HepG2 (cell line): Measurements from ENCODE around the gene CTU1. TPM values are rescaled to one million over a fixed set of nuclear protein-coding genes. Genes with fewer than 3 reads are reported as not detected.
A peak's percentile ranks its signal among the peaks of the same experiment; 100 is the strongest.

ENCODE experiments used
- BRD4 ChIP-seq: sonication (generic); formaldehyde crosslinking; IDR thresholded peaks from 2 replicates; pipeline ENCODE4 v1.4.0; 2020; ENCODE audit warnings: missing genetic modification reagents
- CCDC6 ChIP-seq: sonication (generic); formaldehyde crosslinking; IDR thresholded peaks from 2 replicates; pipeline ENCODE4 v1.8.1; 2022; ENCODE audit warnings: mild to moderate bottlenecking, missing genetic modification reagents, moderate library complexity
- E2F2 ChIP-seq: sonication (generic); formaldehyde crosslinking; IDR thresholded peaks from 2 replicates; pipeline ENCODE4 v1.4.0; 2020; ENCODE audit warnings: missing genetic modification reagents, borderline replicate concordance
- EZH2 ChIP-seq: conservative IDR thresholded peaks from 2 replicates; pipeline ENCODE4 v1.6.1; 2012; ENCODE audit warnings: mild to moderate bottlenecking, low read depth, low read length, moderate library complexity
- MED13 ChIP-seq: sonication (generic); formaldehyde crosslinking; IDR thresholded peaks from 2 replicates; pipeline ENCODE4 v1.5.0; 2020; ENCODE audit warnings: missing genetic modification reagents
- PAX8 ChIP-seq: sonication (generic); formaldehyde crosslinking; IDR thresholded peaks from 2 replicates; pipeline ENCODE4 v1.8.0; 2022; ENCODE audit warnings: mild to moderate bottlenecking, missing genetic modification reagents, borderline replicate concordance
- PLRG1 ChIP-seq: fragments of 450-650 bp; conservative IDR thresholded peaks from 2 replicates; pipeline ENCODE4 v1.6.1; 2016
- PLSCR1 ChIP-seq: sonication (generic); formaldehyde crosslinking; IDR thresholded peaks from 2 replicates; pipeline ENCODE4 v1.5.0; 2020; ENCODE audit warnings: missing genetic modification reagents, mild to moderate bottlenecking, borderline replicate concordance
- STAG1 ChIP-seq: sonication (generic); formaldehyde crosslinking; IDR thresholded peaks from 2 replicates; pipeline ENCODE4 v1.4.0; 2020; ENCODE audit warnings: missing genetic modification reagents
- TSC22D2 ChIP-seq: sonication (generic); formaldehyde crosslinking; IDR thresholded peaks from 2 replicates; pipeline ENCODE4 v1.5.1; 2020; ENCODE audit warnings: missing genetic modification reagents, mild to moderate bottlenecking, borderline replicate concordance
- ZFP91 ChIP-seq: sonication (generic); formaldehyde crosslinking; IDR thresholded peaks from 2 replicates; pipeline ENCODE4 v1.9.0; 2022; ENCODE audit warnings: missing genetic modification reagents, mild to moderate bottlenecking, borderline replicate concordance
- ZFX ChIP-seq: sonication (generic); formaldehyde crosslinking; IDR thresholded peaks from 2 replicates; pipeline ENCODE4 v1.4.0; 2020; ENCODE audit warnings: mild to moderate bottlenecking, low read depth, missing genetic modification reagents, moderate library complexity
- ZMAT3 ChIP-seq: sonication (generic); formaldehyde crosslinking; conservative IDR thresholded peaks from 2 replicates; pipeline ENCODE4 v1.7.0; 2021; ENCODE audit warnings: missing genetic modification reagents
- ZNF121 ChIP-seq: sonication (generic); formaldehyde crosslinking; IDR thresholded peaks from 2 replicates; pipeline ENCODE4 v1.5.0; 2020; ENCODE audit warnings: mild to moderate bottlenecking, missing genetic modification reagents
- ZNF136 ChIP-seq: sonication (generic); formaldehyde crosslinking; IDR thresholded peaks from 2 replicates; pipeline ENCODE4 v1.8.1; 2022; ENCODE audit warnings: low read depth, mild to moderate bottlenecking, moderate library complexity, missing genetic modification reagents
- ZNF597 ChIP-seq: sonication (generic); formaldehyde crosslinking; IDR thresholded peaks from 2 replicates; pipeline ENCODE4 v1.5.0; 2020; ENCODE audit warnings: missing genetic modification reagents
- ZNF644 ChIP-seq: IDR thresholded peaks from 2 replicates; pipeline ENCODE4 v1.6.1; 2016; ENCODE audit warnings: low read depth
- ZNF746 ChIP-seq: sonication (generic); formaldehyde crosslinking; IDR thresholded peaks from 2 replicates; pipeline ENCODE4 v1.8.0; 2022; ENCODE audit warnings: mild to moderate bottlenecking, missing genetic modification reagents
- ZNF790 ChIP-seq: sonication (generic); formaldehyde crosslinking; IDR thresholded peaks from 2 replicates; pipeline ENCODE4 v1.8.0; 2022; ENCODE audit warnings: missing genetic modification reagents, mild to moderate bottlenecking, borderline replicate concordance
- polyA plus RNA-seq, 8 experiments: library from polyadenylated mRNA; depleted of rRNA in 3 of 8; stranded (reverse) in 7 of 8; unstranded in 1 of 8; fragments of >200 nt; fragmentation: Illumina TruSeq in 4 of 8; extraction: Trizol in 4 of 8; gene quantifications; 2 replicates each; pipeline versions ENCODE4 v1.2.1 to v1.2.3, GENCODE V29; 2011 to 2016; ENCODE audit warnings: low read depth in 4 of 8, missing spikeins in 1 of 8, mixed read lengths in 1 of 8; ENCODE audit not compliant: insufficient read depth in 1 of 8
- total RNA-seq, 5 experiments: library from RNA; depleted of rRNA; stranded (reverse); fragments of >200 nt; fragmentation: Illumina TruSeq; extraction: Trizol; gene quantifications; 2 replicates each; pipeline ENCODE4 v1.2.3, GENCODE V29; 2016; ENCODE audit warnings: low read depth in 1 of 5
- TF ChIP-seq, protein P1 (sequence below): sonication (generic); formaldehyde crosslinking; IDR thresholded peaks from 2 replicates; pipeline ENCODE4 v1.4.0; 2020; ENCODE audit warnings: mild to moderate bottlenecking, missing genetic modification reagents, borderline replicate concordance

The CTU1 gene
- total and polyA plus RNA-seq, 2 of the 13 experiments (the other 11 are each of a cell fraction or from before 2014, with no cell fraction given) = 1.9 to 2.9 TPM

DNA sequence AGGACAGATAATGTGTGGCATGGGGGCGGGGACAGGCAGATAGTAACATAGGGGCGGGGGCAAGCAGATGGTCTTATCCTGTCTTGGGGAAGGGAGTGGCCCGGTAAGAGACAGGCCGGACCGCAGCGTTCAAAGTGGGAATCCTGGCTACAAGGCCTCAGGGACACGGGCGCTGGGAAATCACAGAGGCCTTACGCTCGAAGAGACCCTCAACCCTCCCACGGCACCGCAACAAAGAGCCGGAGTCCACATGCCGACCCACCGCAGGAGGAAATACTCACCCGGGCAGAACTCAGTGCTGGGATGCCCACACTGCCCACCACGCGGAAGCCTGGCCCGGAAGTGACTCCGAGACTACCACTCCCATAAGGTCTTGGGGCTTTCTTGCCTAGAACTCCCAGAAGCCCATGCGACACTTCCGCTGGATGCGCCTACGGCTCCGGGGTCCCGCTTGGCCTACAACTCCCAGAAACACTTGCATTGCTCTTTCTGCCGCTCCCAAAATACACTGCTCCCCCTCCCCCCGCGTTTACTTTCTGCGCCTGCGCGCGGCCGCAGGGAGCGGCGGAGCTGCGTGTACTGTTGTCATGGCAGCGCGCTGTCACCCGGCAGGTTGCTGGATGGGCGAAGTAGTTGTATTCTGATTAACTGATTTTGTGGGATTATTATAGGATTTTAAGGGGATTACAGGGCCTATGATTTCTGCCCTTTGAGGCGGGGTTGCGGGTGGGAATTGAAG lies at the start of gene CTU1 (continued):
- TF ChIP-seq PLSCR1 (CRISPR knock-in tag) (no peak), ZNF644 (CRISPR knock-in tag) (no peak), ZFX (CRISPR knock-in tag) (peak; percentile 95), CCDC6 (CRISPR knock-in tag) (no peak), EZH2 (no peak), MED13 (CRISPR knock-in tag) (0 out of 2 replicates have a peak, but pooled peaks have one; percentile 50), STAG1 (no peak), ZNF597 (no peak), TSC22D2 (CRISPR knock-in tag) (no peak), ZFP91 (CRISPR knock-in tag) (peak; percentile 69; the same call in 1 of the 2 replicates), BRD4 (CRISPR knock-in tag) (no peak), PLRG1 (no peak), ZMAT3 (0 out of 2 replicates have a peak, but pooled peaks have one; percentile 22), ZNF136 (CRISPR knock-in tag) (no peak), ZNF121 (CRISPR knock-in tag) (no peak), E2F2 (0 out of 2 replicates have a peak, but pooled peaks have one; percentile 47), PAX8 (CRISPR knock-in tag) (no peak), ZNF790 (no peak), ZNF746 (CRISPR knock-in tag) (no peak)
- TF ChIP-seq, protein P1, sequence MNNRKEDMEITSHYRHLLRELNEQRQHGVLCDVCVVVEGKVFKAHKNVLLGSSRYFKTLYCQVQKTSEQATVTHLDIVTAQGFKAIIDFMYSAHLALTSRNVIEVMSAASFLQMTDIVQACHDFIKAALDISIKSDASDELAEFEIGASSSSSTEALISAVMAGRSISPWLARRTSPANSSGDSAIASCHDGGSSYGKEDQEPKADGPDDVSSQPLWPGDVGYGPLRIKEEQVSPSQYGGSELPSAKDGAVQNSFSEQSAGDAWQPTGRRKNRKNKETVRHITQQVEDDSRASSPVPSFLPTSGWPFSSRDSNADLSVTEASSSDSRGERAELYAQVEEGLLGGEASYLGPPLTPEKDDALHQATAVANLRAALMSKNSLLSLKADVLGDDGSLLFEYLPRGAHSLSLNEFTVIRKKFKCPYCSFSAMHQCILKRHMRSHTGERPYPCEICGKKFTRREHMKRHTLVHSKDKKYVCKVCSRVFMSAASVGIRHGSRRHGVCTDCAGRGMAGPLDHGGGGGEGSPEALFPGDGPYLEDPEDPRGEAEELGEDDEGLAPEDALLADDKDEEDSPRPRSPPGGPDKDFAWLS = no peak
